ENCODE data around the gene FBXO34.
A peak's percentile ranks its signal among the peaks of the same experiment; 100 is the strongest.

Gene FBXO34

DNA sequence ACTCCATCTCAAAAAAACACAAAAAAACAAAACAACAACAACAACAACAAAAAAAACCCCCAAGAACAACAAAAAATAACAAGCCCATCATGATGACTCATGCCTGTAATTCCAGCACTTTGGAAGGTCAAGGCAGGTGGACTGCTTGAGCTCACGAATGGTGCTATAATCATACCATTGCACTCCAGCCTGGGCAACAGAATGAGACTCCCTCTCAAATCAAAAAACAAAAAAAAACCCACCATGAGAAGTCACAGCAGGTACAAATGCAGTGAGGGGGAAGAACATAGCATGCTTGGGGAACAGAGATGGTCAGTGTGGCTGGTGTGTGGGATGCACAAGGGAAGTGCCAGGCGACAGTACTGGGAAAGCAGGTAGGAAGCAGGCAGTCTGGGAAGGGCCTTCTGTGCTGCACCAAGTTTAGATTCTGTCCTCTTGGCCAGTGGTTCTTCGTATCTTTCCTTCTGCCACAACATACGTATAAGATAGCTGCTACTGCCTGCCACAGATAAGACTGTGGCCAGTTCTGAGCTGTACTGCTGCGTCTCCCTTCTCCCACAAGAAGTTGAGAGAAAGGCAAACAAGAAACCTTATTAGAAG, 112.4 kb downstream of the FBXO34 start:
- DNase-seq (no peak), ATAC-seq (ENCODE audit: insufficient read depth, low read depth) (no peak)
- Histone ChIP-seq H3K4me3 (ENCODE audit: low read depth in 1 of 2, low read length in 2 of 2) (no peak overlapping the region), H3K9me3 (ENCODE audit: insufficient read depth, low read length, severe bottlenecking) (no peaks in the 10 kb centered on the region), H2AFZ (ENCODE audit: low read depth, low read length) (no peak overlapping the region), H3K79me2 (ENCODE audit: insufficient read depth, low read length) (no peaks in the 10 kb centered on the region), H4K20me1 (ENCODE audit: insufficient read depth, low read length) (peaks cover 4% of the 10 kb centered on the region; the same call in 1 of the 2 replicates), H3K27me3 (ENCODE audit: insufficient read depth, low read length, poor library complexity) (no peaks in the 10 kb centered on the region), H3K4me2 (ENCODE audit: insufficient read depth, low read length) (no peak overlapping the region), H3K27ac (ENCODE audit: low read length) (no peak overlapping the region), H3K9ac (ENCODE audit: low read depth, low read length) (no peak overlapping the region), H3K36me3 (ENCODE audit: insufficient read depth, low read length) (peaks cover 57% of the 10 kb centered on the region), H3K4me1 (ENCODE audit: insufficient read depth, low read length) (no peaks in the 10 kb centered on the region)
- no peak for TF ChIP-seq EZH2 (IDR thresholded peaks at IDR 0.05; ENCODE audit: borderline replicate concordance, low read depth, low read length, severe bottlenecking)
- TF ChIP-seq, protein P1, sequence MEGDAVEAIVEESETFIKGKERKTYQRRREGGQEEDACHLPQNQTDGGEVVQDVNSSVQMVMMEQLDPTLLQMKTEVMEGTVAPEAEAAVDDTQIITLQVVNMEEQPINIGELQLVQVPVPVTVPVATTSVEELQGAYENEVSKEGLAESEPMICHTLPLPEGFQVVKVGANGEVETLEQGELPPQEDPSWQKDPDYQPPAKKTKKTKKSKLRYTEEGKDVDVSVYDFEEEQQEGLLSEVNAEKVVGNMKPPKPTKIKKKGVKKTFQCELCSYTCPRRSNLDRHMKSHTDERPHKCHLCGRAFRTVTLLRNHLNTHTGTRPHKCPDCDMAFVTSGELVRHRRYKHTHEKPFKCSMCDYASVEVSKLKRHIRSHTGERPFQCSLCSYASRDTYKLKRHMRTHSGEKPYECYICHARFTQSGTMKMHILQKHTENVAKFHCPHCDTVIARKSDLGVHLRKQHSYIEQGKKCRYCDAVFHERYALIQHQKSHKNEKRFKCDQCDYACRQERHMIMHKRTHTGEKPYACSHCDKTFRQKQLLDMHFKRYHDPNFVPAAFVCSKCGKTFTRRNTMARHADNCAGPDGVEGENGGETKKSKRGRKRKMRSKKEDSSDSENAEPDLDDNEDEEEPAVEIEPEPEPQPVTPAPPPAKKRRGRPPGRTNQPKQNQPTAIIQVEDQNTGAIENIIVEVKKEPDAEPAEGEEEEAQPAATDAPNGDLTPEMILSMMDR (IDR thresholded peaks at IDR 0.05; ENCODE audit: borderline replicate concordance, extremely low read depth, low read length, poor library complexity, severe bottlenecking), result no peak

DNA sequence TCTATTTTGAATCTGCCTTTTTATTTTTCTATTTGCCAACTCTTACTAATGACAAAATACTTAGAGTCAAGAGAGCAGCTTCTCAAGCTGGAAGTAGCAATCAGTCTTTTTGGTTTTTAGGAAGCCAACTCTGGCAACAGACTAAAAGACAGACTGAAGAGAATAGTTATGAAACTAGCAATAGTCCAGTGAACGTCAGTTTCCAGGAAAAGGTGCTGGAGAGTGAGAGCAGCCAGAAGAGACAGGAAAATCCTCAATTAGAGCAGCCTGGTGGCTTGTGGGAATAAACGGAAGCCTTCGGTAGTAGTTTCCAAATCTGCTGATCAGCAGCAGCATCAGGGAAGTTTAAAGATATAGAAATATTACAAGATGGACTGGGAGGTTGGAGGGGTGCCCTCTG, 113.3 kb downstream of the FBXO34 start:
- H3K79me2 ChIP-seq (ENCODE audit: insufficient read depth, low read length), result no peaks in the 10 kb centered on the region
- DNase-seq (no peak), ATAC-seq (ENCODE audit: insufficient read depth, low read depth) (no peak)
- no peaks in the 10 kb centered on the region for H3K4me1 ChIP-seq (ENCODE audit: insufficient read depth, low read length)
- H3K4me3 ChIP-seq (ENCODE audit: low read depth in 1 of 2, low read length in 2 of 2), result no peak overlapping the region
- peaks cover 66% of the 10 kb centered on the region for H3K36me3 ChIP-seq (ENCODE audit: insufficient read depth, low read length)
- no peaks in the 10 kb centered on the region for H3K27me3 ChIP-seq (ENCODE audit: insufficient read depth, low read length, poor library complexity)
- no peak overlapping the region for H3K4me2 ChIP-seq (ENCODE audit: insufficient read depth, low read length)
- no peak overlapping the region for H3K27ac ChIP-seq (ENCODE audit: low read length)
- H3K9ac ChIP-seq (ENCODE audit: low read depth, low read length), result no peak overlapping the region
- H2AFZ ChIP-seq (ENCODE audit: low read depth, low read length), result no peak overlapping the region
- no peaks in the 10 kb centered on the region for H3K9me3 ChIP-seq (ENCODE audit: insufficient read depth, low read length, severe bottlenecking)
- no peak for TF ChIP-seq EZH2 (IDR thresholded peaks at IDR 0.05; ENCODE audit: borderline replicate concordance, low read depth, low read length, severe bottlenecking)
- TF ChIP-seq, protein P1 (IDR thresholded peaks at IDR 0.05; ENCODE audit: borderline replicate concordance, extremely low read depth, low read length, poor library complexity, severe bottlenecking), result no peak
- peaks cover 4% of the 10 kb centered on the region; the same call in 1 of the 2 replicates for H4K20me1 ChIP-seq (ENCODE audit: insufficient read depth, low read length)

DNA sequence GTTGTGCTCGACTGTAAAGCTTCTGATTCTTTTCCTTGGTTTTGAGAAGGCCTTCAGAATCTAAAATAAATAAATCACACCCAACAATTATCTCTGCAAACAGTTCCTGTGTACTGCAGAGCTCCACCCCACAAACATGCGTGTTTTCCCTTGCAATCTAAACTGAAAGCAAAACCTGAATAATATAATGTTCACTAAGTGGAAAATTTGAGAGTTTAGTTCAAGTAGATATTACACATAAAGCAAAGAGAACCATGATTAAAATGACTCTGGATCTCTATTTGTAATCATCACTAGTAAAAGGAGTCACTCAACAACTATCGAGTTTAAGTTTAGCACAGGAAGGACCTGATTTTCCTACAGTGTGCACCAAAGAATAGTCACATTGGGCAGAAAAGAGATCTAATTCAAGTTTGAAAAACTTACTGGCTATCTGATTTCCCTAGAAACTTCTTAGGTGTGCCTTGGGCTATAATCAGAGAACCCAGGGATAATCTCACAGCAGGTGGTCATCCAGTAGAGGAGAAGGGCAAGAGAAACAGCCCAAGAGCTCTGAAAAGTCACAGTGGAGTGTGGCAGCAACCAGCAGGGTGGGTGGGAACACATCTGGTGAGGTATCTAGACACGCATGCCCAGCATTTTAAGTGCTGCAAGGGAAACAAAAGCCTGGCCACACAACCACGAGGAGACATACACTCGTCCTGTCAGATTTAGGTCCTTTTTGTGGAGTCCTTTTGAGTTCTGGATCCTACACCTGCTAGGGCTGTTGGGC, 115.0 kb downstream of the FBXO34 start:
- H3K27me3 ChIP-seq (ENCODE audit: insufficient read depth, low read length, poor library complexity), result no peaks in the 10 kb centered on the region
- no peak overlapping the region for H2AFZ ChIP-seq (ENCODE audit: low read depth, low read length)
- no peaks in the 10 kb centered on the region for H3K4me1 ChIP-seq (ENCODE audit: insufficient read depth, low read length)
- no peaks in the 10 kb centered on the region for H3K9me3 ChIP-seq (ENCODE audit: insufficient read depth, low read length, severe bottlenecking)
- no peak for DNase-seq
- H3K4me3 ChIP-seq (ENCODE audit: low read depth in 1 of 2, low read length in 2 of 2), result no peak overlapping the region
- TF ChIP-seq, protein P1 (IDR thresholded peaks at IDR 0.05; ENCODE audit: borderline replicate concordance, extremely low read depth, low read length, poor library complexity, severe bottlenecking), result no peak
- no peak for TF ChIP-seq EZH2 (IDR thresholded peaks at IDR 0.05; ENCODE audit: borderline replicate concordance, low read depth, low read length, severe bottlenecking)
- no peak overlapping the region for H3K9ac ChIP-seq (ENCODE audit: low read depth, low read length)
- no peak overlapping the region for H3K4me2 ChIP-seq (ENCODE audit: insufficient read depth, low read length)
- ATAC-seq (ENCODE audit: insufficient read depth, low read depth), result no peak
- peaks cover 4% of the 10 kb centered on the region; the same call in 1 of the 2 replicates for H4K20me1 ChIP-seq (ENCODE audit: insufficient read depth, low read length)
- H3K36me3 ChIP-seq (ENCODE audit: insufficient read depth, low read length), result peaks cover 54% of the 10 kb centered on the region
- 0 out of 2 replicates have a peak overlapping the region, but pooled peaks have one; percentile 23 for H3K27ac ChIP-seq (ENCODE audit: low read length)
- H3K79me2 ChIP-seq (ENCODE audit: insufficient read depth, low read length), result no peaks in the 10 kb centered on the region
